SK-N-SH (cell line): ENCODE data around the gene PRKCA. TPM values are rescaled to one million over a fixed set of nuclear protein-coding genes. Genes with fewer than 3 reads are reported as not detected.

Experiments used
- CTCF ChIA-PET: fragments of 300-600, 350-600 bp; formaldehyde crosslinking; extraction: SDS; loops from one replicate; lab custom pipeline; 2021; lab: Yijun Ruan, JAX
- POLR2A ChIA-PET: fragments of 350-600 bp; sonication (Branson Sonifier 250); formaldehyde crosslinking; extraction: SDS; loops from one replicate; lab custom pipeline; 2020; ENCODE audit warnings: antibody characterized with exemption, inconsistent platforms; lab: Yijun Ruan, JAX
- DNase-seq: peaks from one replicate; pipeline ENCODE4 v3.0.0; 2012
- H2AFZ ChIP-seq: fragments of 200-600 bp; sonication (generic); 2 replicates; pipeline ENCODE4 v1.8.1; 2016; ENCODE audit warnings: antibody characterized with exemption, mild to moderate bottlenecking, low read depth
- H3F3A ChIP-seq: fragments of 200-600 bp; sonication (generic); replicated peaks from 2 replicates; pipeline ENCODE3; 2016; ENCODE audit warnings: antibody characterized with exemption, mild to moderate bottlenecking; ENCODE audit not compliant: insufficient read depth
- H3K27ac ChIP-seq, 2 experiments: fragments of 200-500 bp in 1 of 2; fragments of 200-600 bp in 1 of 2; sonication (Bioruptor generic) in 1 of 2; sonication (generic), shearing (Covaris generic) in 1 of 2; 2 replicates each; pipeline versions ENCODE4 v1.5.1 to v1.6.1; 2014 to 2016; ENCODE audit warnings: low read depth in 2 of 2, inconsistent platforms in 1 of 2, low read length in 1 of 2, mild to moderate bottlenecking in 1 of 2, mixed read lengths in 1 of 2
- H3K27me3 ChIP-seq: fragments of 200-600 bp; sonication (generic), shearing (Covaris generic); 2 replicates; pipeline ENCODE4 v1.6.1; 2016; ENCODE audit warnings: mixed run types; ENCODE audit not compliant: insufficient read depth
- H3K36me3 ChIP-seq, 2 experiments: fragments of 200-500 bp in 1 of 2; fragments of 200-600 bp in 1 of 2; sonication (Bioruptor generic) in 1 of 2; sonication (generic) in 1 of 2; replicated peaks in 1 of 2; 2 replicates each; pipeline versions ENCODE3 to v1.5.1; 2014 to 2016; ENCODE audit warnings: low read length in 1 of 2, mild to moderate bottlenecking in 1 of 2; ENCODE audit not compliant: insufficient read depth in 2 of 2, control insufficient read depth in 1 of 2
- H3K4me1 ChIP-seq, 2 experiments: fragments of 200-500 bp in 1 of 2; fragments of 200-600 bp in 1 of 2; sonication (Bioruptor generic) in 1 of 2; sonication (generic), shearing (Covaris generic) in 1 of 2; 2 replicates each; pipeline versions ENCODE4 v1.5.1 to v1.6.1; 2014 to 2016; ENCODE audit warnings: low read depth in 1 of 2, low read length in 1 of 2, mixed run types in 1 of 2; ENCODE audit not compliant: insufficient read depth in 2 of 2, control insufficient read depth in 1 of 2
- H3K4me2 ChIP-seq: fragments of 200-600 bp; sonication (generic), shearing (Covaris generic); 2 replicates; pipeline ENCODE4 v1.6.1; 2017; ENCODE audit warnings: mixed run types
- H3K4me3 ChIP-seq, 2 experiments: fragments of 200-500 bp in 1 of 2; fragments of 200-600 bp in 1 of 2; sonication (Bioruptor generic) in 1 of 2; sonication (generic), shearing (Covaris generic) in 1 of 2; 2 replicates each; pipeline versions ENCODE4 v1.5.1 to v1.8.1; 2014 to 2016; ENCODE audit warnings: low read depth in 2 of 2, inconsistent platforms in 1 of 2, low read length in 1 of 2, mild to moderate bottlenecking in 1 of 2, mixed read lengths in 1 of 2, moderate library complexity in 1 of 2
- H3K79me2 ChIP-seq: fragments of 200-600 bp; sonication (generic); 2 replicates; pipeline ENCODE4 v1.8.1; 2017; ENCODE audit warnings: mild to moderate bottlenecking; ENCODE audit not compliant: insufficient read depth
- H3K9ac ChIP-seq: fragments of 200-600 bp; sonication (generic); 2 replicates; pipeline ENCODE4 v1.6.1; 2017; ENCODE audit warnings: mixed run types
- H3K9me2 ChIP-seq: fragments of 200-600 bp; sonication (generic); 2 replicates; pipeline ENCODE4 v1.6.1; 2017; ENCODE audit warnings: mixed run types
- H3K9me3 ChIP-seq: fragments of 200-600 bp; sonication (generic); 2 replicates; pipeline ENCODE4 v1.6.1; 2017; ENCODE audit warnings: mixed run types, mild to moderate bottlenecking, moderate library complexity
- H4K20me1 ChIP-seq: fragments of 200-600 bp; sonication (generic); 2 replicates; pipeline ENCODE4 v1.6.1; 2017; ENCODE audit warnings: mild to moderate bottlenecking, mixed run types; ENCODE audit not compliant: insufficient read depth
- CHD2 ChIP-seq: fragments of 150-350 bp; IDR thresholded peaks from 2 replicates; pipeline ENCODE4 v1.6.1; 2018; ENCODE audit warnings: low read length; ENCODE audit not compliant: partially characterized antibody
- ELF1 ChIP-seq: IDR thresholded peaks from 2 replicates; pipeline ENCODE4 v1.4.0; 2012
- EP300 ChIP-seq, 2 experiments: IDR thresholded peaks; 2 replicates each; pipeline versions ENCODE4 v1.4.0 to v1.6.1; 2012; ENCODE audit warnings: borderline replicate concordance in 1 of 2, low read depth in 1 of 2, low read length in 1 of 2
- FOSL2 ChIP-seq: IDR thresholded peaks from 2 replicates; pipeline ENCODE4 v1.4.0; 2012; ENCODE audit warnings: low read depth, mild to moderate bottlenecking, moderate library complexity, borderline replicate concordance
- FOXJ3 ChIP-seq: sonication (generic); formaldehyde crosslinking; IDR thresholded peaks from 2 replicates; pipeline ENCODE4 v1.5.1; 2020; ENCODE audit warnings: mild to moderate bottlenecking, missing genetic modification reagents
- JUND ChIP-seq: IDR thresholded peaks from 2 replicates; pipeline ENCODE4 v1.4.0; 2012
- MAX ChIP-seq: IDR thresholded peaks from 2 replicates; pipeline ENCODE4 v1.4.0; 2012; ENCODE audit warnings: low read depth
- MXI1 ChIP-seq: IDR thresholded peaks from 2 replicates; pipeline ENCODE4 v1.6.1; 2012; ENCODE audit warnings: mild to moderate bottlenecking, low read depth, low read length, improper control_type of control experiment
- NFIC ChIP-seq: IDR thresholded peaks from 2 replicates; pipeline ENCODE4 v1.4.0; 2012; ENCODE audit warnings: borderline replicate concordance
- PBX3 ChIP-seq: IDR thresholded peaks from 2 replicates; pipeline ENCODE4; 2012
- POLR2AphosphoS5 ChIP-seq: IDR thresholded peaks from 2 replicates; pipeline ENCODE4 v1.6.1; 2012; ENCODE audit warnings: low read depth, low read length
- RAD21 ChIP-seq: IDR thresholded peaks from 2 replicates; pipeline ENCODE4 v1.6.1; 2012; ENCODE audit warnings: mild to moderate bottlenecking, low read length
- RFX5 ChIP-seq: IDR thresholded peaks from 2 replicates; pipeline ENCODE4 v1.6.1; 2012; ENCODE audit warnings: mild to moderate bottlenecking, improper control_type of control experiment, low read length
- SIN3A ChIP-seq: IDR thresholded peaks from 2 replicates; pipeline ENCODE4 v1.6.1; 2012; ENCODE audit warnings: low read depth, mild to moderate bottlenecking, low read length, moderate library complexity, borderline replicate concordance
- TAF1 ChIP-seq: IDR thresholded peaks from 2 replicates; pipeline ENCODE4 v1.6.1; 2012; ENCODE audit warnings: low read depth, mild to moderate bottlenecking, low read length, moderate library complexity, borderline replicate concordance
- TCF12 ChIP-seq: IDR thresholded peaks from 2 replicates; pipeline ENCODE4 v1.4.0; 2012
- TEAD4 ChIP-seq: IDR thresholded peaks from 2 replicates; pipeline ENCODE4 v1.4.0; 2012; ENCODE audit warnings: mild to moderate bottlenecking, borderline replicate concordance; ENCODE audit not compliant: insufficient read depth
- polyA plus RNA-seq, 3 experiments: library from polyadenylated mRNA; depleted of rRNA; stranded (reverse); fragments of >200 nt; gene quantifications; 2 replicates each; pipeline ENCODE4 v1.2.3, GENCODE V29; 2012
- TF ChIP-seq, protein P1 (sequence below): fragments of 200-600 bp; sonication (generic); IDR thresholded peaks from 2 replicates; pipeline ENCODE4 v1.6.1; 2017; ENCODE audit warnings: antibody characterized with exemption, mild to moderate bottlenecking, moderate library complexity
- TF ChIP-seq, protein P2 (sequence below): IDR thresholded peaks from 2 replicates; pipeline ENCODE4 v1.4.0; 2012; ENCODE audit warnings: low read depth, borderline replicate concordance
- TF ChIP-seq, protein P3 (sequence below): fragments of 150-350 bp; IDR thresholded peaks from 2 replicates; pipeline ENCODE4 v1.6.1; 2017; ENCODE audit warnings: antibody characterized with exemption, low read length, low read depth, borderline replicate concordance
- TF ChIP-seq, protein P4 (sequence below): IDR thresholded peaks from 2 replicates; pipeline ENCODE4 v1.4.0; 2012; ENCODE audit warnings: low read depth, borderline replicate concordance

The PRKCA gene
- polyA plus RNA-seq, 1 of the 3 experiments (the other 2 are of a cell fraction) = 108 TPM

DNA sequence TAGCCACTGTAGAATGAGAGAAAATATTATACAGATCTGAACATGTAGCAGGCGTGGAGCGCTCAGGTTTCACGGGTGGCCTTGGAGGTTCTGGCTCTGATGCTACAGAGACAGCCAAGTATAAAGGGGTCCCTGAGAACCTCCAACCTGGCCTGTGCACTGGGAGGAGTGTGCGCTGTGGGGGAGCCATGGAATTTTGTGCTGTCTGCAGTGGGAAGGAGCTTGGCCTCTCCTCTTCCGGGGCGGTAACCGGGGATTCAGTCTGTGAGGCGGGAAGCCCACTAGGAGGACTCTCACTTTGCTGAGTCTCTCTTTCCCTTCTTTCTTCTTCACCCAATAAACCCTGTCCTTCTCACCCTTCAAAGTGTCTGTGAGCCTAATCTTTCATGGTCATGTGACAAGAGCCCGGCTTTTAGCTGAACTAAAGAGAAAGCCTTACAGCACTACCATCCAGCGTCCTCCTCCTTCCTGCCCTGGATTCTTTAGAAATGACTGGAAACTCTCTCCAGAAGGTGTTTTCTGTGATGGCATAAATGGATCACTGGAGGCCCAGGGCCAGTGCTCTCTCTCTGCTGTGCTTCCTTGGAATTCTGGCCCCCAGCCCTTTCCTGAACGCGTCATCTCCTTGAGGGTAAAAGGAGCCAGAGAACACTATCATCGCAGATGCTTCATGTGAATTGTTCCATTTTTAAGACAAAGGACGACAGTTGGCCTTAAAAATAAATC lies 300.4 kb downstream of the PRKCA start (continued):
- TF ChIP-seq, protein P1, sequence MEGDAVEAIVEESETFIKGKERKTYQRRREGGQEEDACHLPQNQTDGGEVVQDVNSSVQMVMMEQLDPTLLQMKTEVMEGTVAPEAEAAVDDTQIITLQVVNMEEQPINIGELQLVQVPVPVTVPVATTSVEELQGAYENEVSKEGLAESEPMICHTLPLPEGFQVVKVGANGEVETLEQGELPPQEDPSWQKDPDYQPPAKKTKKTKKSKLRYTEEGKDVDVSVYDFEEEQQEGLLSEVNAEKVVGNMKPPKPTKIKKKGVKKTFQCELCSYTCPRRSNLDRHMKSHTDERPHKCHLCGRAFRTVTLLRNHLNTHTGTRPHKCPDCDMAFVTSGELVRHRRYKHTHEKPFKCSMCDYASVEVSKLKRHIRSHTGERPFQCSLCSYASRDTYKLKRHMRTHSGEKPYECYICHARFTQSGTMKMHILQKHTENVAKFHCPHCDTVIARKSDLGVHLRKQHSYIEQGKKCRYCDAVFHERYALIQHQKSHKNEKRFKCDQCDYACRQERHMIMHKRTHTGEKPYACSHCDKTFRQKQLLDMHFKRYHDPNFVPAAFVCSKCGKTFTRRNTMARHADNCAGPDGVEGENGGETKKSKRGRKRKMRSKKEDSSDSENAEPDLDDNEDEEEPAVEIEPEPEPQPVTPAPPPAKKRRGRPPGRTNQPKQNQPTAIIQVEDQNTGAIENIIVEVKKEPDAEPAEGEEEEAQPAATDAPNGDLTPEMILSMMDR = no peak
- peak; percentile 62 for TF ChIP-seq TCF12
- no peak for TF ChIP-seq POLR2AphosphoS5
- TF ChIP-seq CHD2 = no peak
- TF ChIP-seq RFX5 = no peak
- TF ChIP-seq FOXJ3 (CRISPR knock-in tag) = no peak
- TF ChIP-seq MXI1 = no peak
- TF ChIP-seq JUND = peak; percentile 32; the same call in 1 of the 2 replicates
- TF ChIP-seq FOSL2 = peak; percentile 57
- TF ChIP-seq NFIC = peak; percentile 60; the same call in 1 of the 2 replicates

DNA sequence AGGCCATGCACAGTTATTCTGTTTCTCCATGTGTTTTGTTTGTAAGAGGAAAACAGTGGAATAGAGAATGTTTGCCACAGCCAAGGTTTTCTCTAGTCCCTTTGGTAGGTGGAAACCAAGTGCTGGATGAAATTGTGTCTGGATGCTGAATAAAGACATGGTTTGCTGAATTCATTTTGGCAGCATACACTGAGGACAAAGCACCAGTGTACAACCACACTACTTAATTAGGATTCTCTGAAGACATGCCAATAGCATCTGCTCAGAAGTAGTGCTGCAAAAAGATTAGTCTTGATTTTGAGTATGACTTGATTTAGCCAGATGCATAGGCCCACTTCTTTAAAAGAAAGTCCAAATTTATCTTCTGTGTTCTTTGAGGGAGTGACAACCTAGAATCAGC lies 302.0 kb downstream of the PRKCA start:
- peaks cover 70% of the 10 kb centered on the region for H3K79me2 ChIP-seq
- H3K9ac ChIP-seq = no peak overlapping the region
- peaks cover 50% of the 10 kb centered on the region for H4K20me1 ChIP-seq
- ChIA-PET CTCF (no interaction called here), POLR2A (no interaction called here)
- peaks cover 5 to 15% of the 10 kb centered on the region in 2 experiments; a peak in 3 of 4 replicates for H3K4me1 ChIP-seq
- no peak overlapping the region for H2AFZ ChIP-seq
- no peak overlapping the region for H3K4me3 ChIP-seq
- no peak overlapping the region; a peak in 1 of 4 replicates for H3K27ac ChIP-seq
- DNase-seq = no peak
- H3K9me3 ChIP-seq = no peaks in the 10 kb centered on the region
- H3K27me3 ChIP-seq = no peaks in the 10 kb centered on the region
- peaks cover 15% of the 10 kb centered on the region for H3F3A ChIP-seq
- no peaks in the 10 kb centered on the region for H3K9me2 ChIP-seq
- no peak overlapping the region for H3K4me2 ChIP-seq
- TF ChIP-seq MXI1 (no peak), FOXJ3 (CRISPR knock-in tag) (no peak), PBX3 (no peak), TEAD4 (no peak), SIN3A (no peak), RFX5 (no peak), FOSL2 (no peak), TAF1 (no peak), RAD21 (no peak), EP300 (IDR thresholded peaks at IDR 0.05; ENCODE audit: borderline replicate concordance in 1 of 2, low read depth in 1 of 2, low read length in 1 of 2) (no peak), ELF1 (no peak), MAX (no peak)
- TF ChIP-seq, protein P2, sequence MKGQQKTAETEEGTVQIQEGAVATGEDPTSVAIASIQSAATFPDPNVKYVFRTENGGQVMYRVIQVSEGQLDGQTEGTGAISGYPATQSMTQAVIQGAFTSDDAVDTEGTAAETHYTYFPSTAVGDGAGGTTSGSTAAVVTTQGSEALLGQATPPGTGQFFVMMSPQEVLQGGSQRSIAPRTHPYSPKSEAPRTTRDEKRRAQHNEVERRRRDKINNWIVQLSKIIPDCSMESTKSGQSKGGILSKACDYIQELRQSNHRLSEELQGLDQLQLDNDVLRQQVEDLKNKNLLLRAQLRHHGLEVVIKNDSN = no peak
- TF ChIP-seq, protein P3, sequence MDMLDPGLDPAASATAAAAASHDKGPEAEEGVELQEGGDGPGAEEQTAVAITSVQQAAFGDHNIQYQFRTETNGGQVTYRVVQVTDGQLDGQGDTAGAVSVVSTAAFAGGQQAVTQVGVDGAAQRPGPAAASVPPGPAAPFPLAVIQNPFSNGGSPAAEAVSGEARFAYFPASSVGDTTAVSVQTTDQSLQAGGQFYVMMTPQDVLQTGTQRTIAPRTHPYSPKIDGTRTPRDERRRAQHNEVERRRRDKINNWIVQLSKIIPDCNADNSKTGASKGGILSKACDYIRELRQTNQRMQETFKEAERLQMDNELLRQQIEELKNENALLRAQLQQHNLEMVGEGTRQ = no peak
- TF ChIP-seq, protein P4, sequence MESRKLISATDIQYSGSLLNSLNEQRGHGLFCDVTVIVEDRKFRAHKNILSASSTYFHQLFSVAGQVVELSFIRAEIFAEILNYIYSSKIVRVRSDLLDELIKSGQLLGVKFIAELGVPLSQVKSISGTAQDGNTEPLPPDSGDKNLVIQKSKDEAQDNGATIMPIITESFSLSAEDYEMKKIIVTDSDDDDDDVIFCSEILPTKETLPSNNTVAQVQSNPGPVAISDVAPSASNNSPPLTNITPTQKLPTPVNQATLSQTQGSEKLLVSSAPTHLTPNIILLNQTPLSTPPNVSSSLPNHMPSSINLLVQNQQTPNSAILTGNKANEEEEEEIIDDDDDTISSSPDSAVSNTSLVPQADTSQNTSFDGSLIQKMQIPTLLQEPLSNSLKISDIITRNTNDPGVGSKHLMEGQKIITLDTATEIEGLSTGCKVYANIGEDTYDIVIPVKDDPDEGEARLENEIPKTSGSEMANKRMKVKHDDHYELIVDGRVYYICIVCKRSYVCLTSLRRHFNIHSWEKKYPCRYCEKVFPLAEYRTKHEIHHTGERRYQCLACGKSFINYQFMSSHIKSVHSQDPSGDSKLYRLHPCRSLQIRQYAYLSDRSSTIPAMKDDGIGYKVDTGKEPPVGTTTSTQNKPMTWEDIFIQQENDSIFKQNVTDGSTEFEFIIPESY = no peak
- peaks cover 10 to 14% of the 10 kb centered on the region in 2 experiments for H3K36me3 ChIP-seq
